A673 (cell line): ENCODE data around the gene LINC01488.

Experiments
- EZH2 ChIP-seq: fragments of 200-600 bp; sonication (generic); IDR thresholded peaks from 2 replicates; pipeline ENCODE4 v1.6.1; 2017; ENCODE audit warnings: borderline replicate concordance, low read depth, mild to moderate bottlenecking, mixed read lengths, antibody characterized with exemption, low read length; ENCODE audit not compliant: poor library complexity, severe bottlenecking
- TF ChIP-seq, protein P1 (sequence below): fragments of 300-800, 200-600 bp; sonication (generic); conservative IDR thresholded peaks from 2 replicates; pipeline ENCODE4 v1.5.1; 2017; ENCODE audit warnings: low read depth, mild to moderate bottlenecking, antibody characterized with exemption, low read length, moderate library complexity, mixed read lengths

DNA sequence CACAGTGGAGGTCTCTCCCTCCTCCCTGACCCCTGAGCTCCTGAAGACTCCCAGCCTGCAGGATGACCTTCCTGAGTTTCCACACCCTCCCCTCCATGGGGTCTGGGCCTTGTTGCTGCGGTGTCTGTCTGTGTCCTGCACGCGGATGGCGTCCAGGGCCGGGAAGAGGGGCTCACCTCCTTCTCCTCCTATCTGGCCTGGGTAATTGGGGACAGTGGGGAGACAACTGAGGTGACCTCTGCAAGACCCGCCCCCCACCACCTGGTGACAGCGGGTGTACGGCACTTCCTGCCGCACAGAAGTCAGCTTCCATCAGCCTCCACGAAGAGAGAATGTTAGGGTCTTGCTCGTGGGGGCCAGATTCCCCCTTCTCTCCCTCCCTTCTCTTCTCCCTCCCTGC lies 31.7 kb downstream of the LINC01488 start:
- TF ChIP-seq, protein P1, sequence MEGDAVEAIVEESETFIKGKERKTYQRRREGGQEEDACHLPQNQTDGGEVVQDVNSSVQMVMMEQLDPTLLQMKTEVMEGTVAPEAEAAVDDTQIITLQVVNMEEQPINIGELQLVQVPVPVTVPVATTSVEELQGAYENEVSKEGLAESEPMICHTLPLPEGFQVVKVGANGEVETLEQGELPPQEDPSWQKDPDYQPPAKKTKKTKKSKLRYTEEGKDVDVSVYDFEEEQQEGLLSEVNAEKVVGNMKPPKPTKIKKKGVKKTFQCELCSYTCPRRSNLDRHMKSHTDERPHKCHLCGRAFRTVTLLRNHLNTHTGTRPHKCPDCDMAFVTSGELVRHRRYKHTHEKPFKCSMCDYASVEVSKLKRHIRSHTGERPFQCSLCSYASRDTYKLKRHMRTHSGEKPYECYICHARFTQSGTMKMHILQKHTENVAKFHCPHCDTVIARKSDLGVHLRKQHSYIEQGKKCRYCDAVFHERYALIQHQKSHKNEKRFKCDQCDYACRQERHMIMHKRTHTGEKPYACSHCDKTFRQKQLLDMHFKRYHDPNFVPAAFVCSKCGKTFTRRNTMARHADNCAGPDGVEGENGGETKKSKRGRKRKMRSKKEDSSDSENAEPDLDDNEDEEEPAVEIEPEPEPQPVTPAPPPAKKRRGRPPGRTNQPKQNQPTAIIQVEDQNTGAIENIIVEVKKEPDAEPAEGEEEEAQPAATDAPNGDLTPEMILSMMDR, result no peak
- TF ChIP-seq EZH2, result no peak
